ENCODE measurements around the gene PPP2R5C. TPM values are rescaled to one million over a fixed set of nuclear protein-coding genes. Genes with fewer than 3 reads are reported as not detected.

The PPP2R5C gene
- polyA plus RNA-seq, 3 donors = 61.9 to 72.5 (median 64.0) TPM

DNA sequence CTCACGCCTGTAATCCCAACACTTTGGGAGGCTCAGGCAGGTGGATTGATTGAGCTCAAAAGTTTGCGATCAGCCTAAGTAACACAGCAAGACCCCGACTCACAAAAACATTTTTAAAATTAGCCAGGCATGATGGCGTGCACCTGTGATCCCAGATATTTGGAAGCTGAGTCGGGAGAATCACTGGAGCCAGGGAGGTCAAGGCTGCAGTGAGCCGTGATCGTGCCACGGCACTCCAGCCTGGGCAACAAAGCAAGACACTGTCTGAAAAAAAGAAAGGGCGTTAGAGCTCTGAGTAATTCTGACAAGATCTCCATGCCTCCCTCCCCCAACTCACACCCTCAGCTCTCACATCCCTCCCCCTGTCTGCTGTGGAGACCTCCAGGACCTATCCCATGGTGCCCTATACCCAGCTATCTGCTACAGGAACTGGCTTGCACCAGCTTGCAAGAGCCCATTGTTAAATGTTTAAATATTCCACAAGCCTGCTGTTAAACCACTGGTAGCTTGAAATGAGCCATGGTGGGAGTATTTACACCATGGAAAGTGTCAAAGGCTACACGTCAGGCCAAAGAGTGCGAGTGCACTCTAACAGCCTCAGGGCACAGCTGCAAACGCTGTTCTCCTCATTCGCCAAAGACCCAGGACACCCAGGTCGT lies 35.1 kb upstream of the PPP2R5C start:
- Histone ChIP-seq H3K9ac (ENCODE audit: insufficient read depth, low read length, poor library complexity, severe bottlenecking) (no peak overlapping the region), H3K4me2 (replicated peaks; ENCODE audit: extremely low read depth, low read length, poor library complexity, severe bottlenecking) (no peak overlapping the region), H3K9me3 (replicated peaks in 1 of 2; ENCODE audit: control insufficient read depth in 1 of 2, insufficient read depth in 1 of 2, low read length in 2 of 2) (peaks cover 5 to 7% of the 10 kb centered on the region in 2 donors), H3K79me2 (ENCODE audit: insufficient read depth, low read length) (no peaks in the 10 kb centered on the region), H4K20me1 (ENCODE audit: insufficient read depth, low read length) (no peaks in the 10 kb centered on the region), H3K4me1 (ENCODE audit: control insufficient read depth in 1 of 2, insufficient read depth in 2 of 2, low read length in 2 of 2) (peaks cover 34 to 36% of the 10 kb centered on the region in 2 donors), H3K27ac (ENCODE audit: low read depth in 1 of 2, low read length in 2 of 2) (no peak overlapping the region), H2AFZ (ENCODE audit: insufficient read depth, low read depth, low read length, poor library complexity, severe bottlenecking) (no peak overlapping the region), H3K4me3 (replicated peaks in 1 of 3; ENCODE audit: low read depth in 2 of 3, low read length in 3 of 3) (no peak overlapping the region), H3K27me3 (ENCODE audit: control insufficient read depth in 2 of 2, insufficient read depth in 2 of 2, low read length in 2 of 2) (peaks cover 0 to 5% of the 10 kb centered on the region in 2 donors), H3K36me3 (replicated peaks in 1 of 2; ENCODE audit: control insufficient read depth in 1 of 2, insufficient read depth in 2 of 2, low read length in 2 of 2) (no peaks in the 10 kb centered on the region)
- no peak for TF ChIP-seq CTCF (IDR thresholded peaks at IDR 0.05)
- intact Hi-C loops (cut with micrococcal nuclease) = no loop called here
- no peak for DNase-seq
- Mint-ChIP-seq H3K36me3 (peaks cover 0 to 2% of the 10 kb centered on the region in 2 donors), H3K4me1 (peaks cover 47% of the 10 kb centered on the region), H3K27me3 (ENCODE audit: low read depth in 3 of 3) (peaks cover 12 to 23% (median 17%) of the 10 kb centered on the region in 3 donors), H3K9me3 (peaks cover 6 to 25% (median 12%) of the 10 kb centered on the region in 7 donors), H3K4me3 (peak overlapping the region in 1 of 2 donors; percentile 7), H3K27ac (peak overlapping the region in 6 of 7 donors; percentile 48 to 92 (median 79))
- WGBS (ENCODE audit: insufficient coverage) = 76% methylated on average over 13 of the region's 14 CpGs

DNA sequence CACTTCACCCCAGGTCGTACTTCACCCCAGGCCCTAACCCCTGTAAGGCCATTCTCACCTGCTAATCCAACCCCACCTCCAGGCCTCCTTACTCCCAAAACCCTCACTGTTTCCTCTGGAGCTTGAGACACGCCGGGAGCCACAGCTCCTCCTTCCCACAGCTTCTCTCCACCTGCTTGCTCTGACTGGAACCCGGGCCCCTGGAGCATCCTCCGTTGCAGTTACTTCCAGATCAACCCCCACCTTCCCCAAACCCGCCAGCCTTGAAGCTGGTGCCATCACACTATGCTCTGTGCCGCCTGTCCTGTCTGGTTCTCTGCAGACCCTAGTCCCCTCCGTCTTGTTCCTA lies 34.6 kb upstream of the PPP2R5C start:
- no peak overlapping the region for H3K4me3 ChIP-seq (replicated peaks in 1 of 3; ENCODE audit: low read depth in 2 of 3, low read length in 3 of 3)
- no peak for DNase-seq
- peaks cover 47% of the 10 kb centered on the region for H3K4me1 Mint-ChIP-seq
- no peak overlapping the region for H3K4me2 ChIP-seq (replicated peaks; ENCODE audit: extremely low read depth, low read length, poor library complexity, severe bottlenecking)
- H3K79me2 ChIP-seq (ENCODE audit: insufficient read depth, low read length) = no peaks in the 10 kb centered on the region
- H3K9ac ChIP-seq (ENCODE audit: insufficient read depth, low read length, poor library complexity, severe bottlenecking) = no peak overlapping the region
- H3K36me3 ChIP-seq (replicated peaks in 1 of 2; ENCODE audit: control insufficient read depth in 1 of 2, insufficient read depth in 2 of 2, low read length in 2 of 2) = no peaks in the 10 kb centered on the region
- no peaks in the 10 kb centered on the region for H4K20me1 ChIP-seq (ENCODE audit: insufficient read depth, low read length)
- peaks cover 0 to 2% of the 10 kb centered on the region in 2 donors for H3K36me3 Mint-ChIP-seq
- H3K4me3 Mint-ChIP-seq = peak overlapping the region in 1 of 2 donors; percentile 78
- intact Hi-C loops (cut with micrococcal nuclease) = no loop called here
- peaks cover 11 to 21% (median 17%) of the 10 kb centered on the region in 3 donors for H3K27me3 Mint-ChIP-seq (ENCODE audit: low read depth in 3 of 3)
- peaks cover 34 to 36% of the 10 kb centered on the region in 2 donors for H3K4me1 ChIP-seq (ENCODE audit: control insufficient read depth in 1 of 2, insufficient read depth in 2 of 2, low read length in 2 of 2)
- peak overlapping the region in 5 of 7 donors; percentile 6 to 71 (median 48) for H3K27ac Mint-ChIP-seq
- peaks cover 5 to 7% of the 10 kb centered on the region in 2 donors for H3K9me3 ChIP-seq (replicated peaks in 1 of 2; ENCODE audit: control insufficient read depth in 1 of 2, insufficient read depth in 1 of 2, low read length in 2 of 2)
- H2AFZ ChIP-seq (ENCODE audit: insufficient read depth, low read depth, low read length, poor library complexity, severe bottlenecking) = no peak overlapping the region
- H3K27ac ChIP-seq (ENCODE audit: low read depth in 1 of 2, low read length in 2 of 2) = no peak overlapping the region
- H3K9me3 Mint-ChIP-seq = peaks cover 6 to 26% (median 12%) of the 10 kb centered on the region in 7 donors
- TF ChIP-seq CTCF (IDR thresholded peaks at IDR 0.05) = no peak
- 84% methylated on average over 7 of the region's 8 CpGs for WGBS (ENCODE audit: insufficient coverage)
- peaks cover 0 to 3% of the 10 kb centered on the region in 2 donors for H3K27me3 ChIP-seq (ENCODE audit: control insufficient read depth in 2 of 2, insufficient read depth in 2 of 2, low read length in 2 of 2)

Measured in CD14-positive monocyte (primary cell).